ENCODE results near the gene CCDC157. TPM values are rescaled to one million over a fixed set of nuclear protein-coding genes. Genes with fewer than 3 reads are reported as not detected.
A peak's percentile ranks its signal among the peaks of the same experiment; 100 is the strongest.

CCDC157 gene
- polyA plus RNA-seq, 3 donors = 0.50 to 3.7 (median 0.54) TPM

GRCh38 chr22:30390974-30391691 is 34.3 kb downstream of the CCDC157 start:
- Histone ChIP-seq H3K4me1 (ENCODE audit: control insufficient read depth in 1 of 2, insufficient read depth in 2 of 2, low read length in 2 of 2) (peaks cover 7 to 10% of the 10 kb centered on the region in 2 donors), H3K9me3 (replicated peaks in 1 of 2; ENCODE audit: control insufficient read depth in 1 of 2, insufficient read depth in 1 of 2, low read length in 2 of 2) (no peaks in the 10 kb centered on the region), H3K79me2 (ENCODE audit: insufficient read depth, low read length) (no peaks in the 10 kb centered on the region), H3K4me2 (replicated peaks; ENCODE audit: extremely low read depth, low read length, poor library complexity, severe bottlenecking) (no peak overlapping the region), H3K36me3 (replicated peaks in 1 of 2; ENCODE audit: control insufficient read depth in 1 of 2, insufficient read depth in 2 of 2, low read length in 2 of 2) (no peaks in the 10 kb centered on the region), H2AFZ (ENCODE audit: insufficient read depth, low read depth, low read length, poor library complexity, severe bottlenecking) (peak overlapping the region; percentile 37), H3K4me3 (replicated peaks in 1 of 3; ENCODE audit: low read depth in 2 of 3, low read length in 3 of 3) (no peak overlapping the region), H3K27ac (ENCODE audit: low read depth in 1 of 2, low read length in 2 of 2) (no peak overlapping the region), H3K27me3 (ENCODE audit: control insufficient read depth in 2 of 2, insufficient read depth in 2 of 2, low read length in 2 of 2) (peaks cover 6 to 8% of the 10 kb centered on the region in 2 donors), H4K20me1 (ENCODE audit: insufficient read depth, low read length) (no peaks in the 10 kb centered on the region), H3K9ac (ENCODE audit: insufficient read depth, low read length, poor library complexity, severe bottlenecking) (no peak overlapping the region)
- Mint-ChIP-seq H3K27me3 (ENCODE audit: low read depth in 3 of 3) (peaks cover 18 to 22% (median 19%) of the 10 kb centered on the region in 3 donors), H3K36me3 (peaks cover 0 to 1% of the 10 kb centered on the region in 2 donors), H3K4me3 (no peak overlapping the region), H3K4me1 (peaks cover 15% of the 10 kb centered on the region), H3K27ac (peak overlapping the region in 3 of 7 donors; percentile 18 to 55 (median 22)), H3K9me3 (peaks cover 0 to 4% (median 0%) of the 10 kb centered on the region in 7 donors)
- DNase-seq = peak; percentile 62 to 74 (median 73)
- peak; percentile 90 for TF ChIP-seq CTCF (IDR thresholded peaks at IDR 0.05)
- WGBS (ENCODE audit: insufficient coverage) = 71% methylated on average over 1 of the region's 5 CpGs
- intact Hi-C loops (cut with micrococcal nuclease) = loop anchor here (1.0 to 5.0 kb wide), 3 partner anchors 36 to 284 kb away; partner anchors contain the start of gene MTFP1 (in 1 of the 2)

DNA sequence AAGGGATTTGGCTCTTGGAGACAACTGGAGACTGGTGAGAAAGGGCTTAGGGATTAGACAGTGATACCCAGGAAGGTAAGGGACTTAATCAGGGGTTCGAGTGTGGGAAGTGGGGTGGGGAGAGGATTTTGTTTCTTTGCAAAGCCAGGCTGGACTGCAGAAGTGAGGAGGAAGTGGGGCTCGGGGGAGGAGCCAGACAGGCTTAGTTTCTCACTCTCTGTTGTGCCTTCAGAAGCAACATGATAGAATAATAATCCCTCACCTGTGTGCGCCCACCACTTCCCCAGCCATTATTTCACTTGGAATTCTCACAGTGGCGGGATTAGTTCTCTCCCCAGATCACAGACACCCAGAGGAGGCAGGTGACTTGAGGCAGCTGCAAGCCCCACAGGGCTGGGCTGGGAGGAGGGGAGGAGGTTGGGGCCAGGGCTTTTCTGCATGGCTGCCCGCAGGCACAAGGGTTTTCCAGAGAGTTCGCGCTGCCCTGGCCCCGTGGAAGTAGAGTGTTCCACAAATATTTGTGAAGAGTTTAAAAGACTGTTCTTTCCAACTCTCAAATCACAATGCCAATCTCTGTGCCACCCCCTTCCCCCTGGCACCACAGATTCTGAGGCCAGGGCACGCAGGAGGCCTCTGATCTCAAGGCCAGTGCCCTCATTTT is 36.0 kb downstream of the CCDC157 start:
- H3K27ac Mint-ChIP-seq = no peak overlapping the region
- no peak for DNase-seq

More for the DNA sequence above, 36.0 kb downstream of the CCDC157 start:
- peaks cover 0 to 10% (median 2%) of the 10 kb centered on the region in 7 donors for H3K9me3 Mint-ChIP-seq
- H3K79me2 ChIP-seq (ENCODE audit: insufficient read depth, low read length) = no peaks in the 10 kb centered on the region
- no peak overlapping the region for H3K4me3 ChIP-seq (replicated peaks in 1 of 3; ENCODE audit: low read depth in 2 of 3, low read length in 3 of 3)
- H3K27me3 Mint-ChIP-seq (ENCODE audit: low read depth in 3 of 3) = peaks cover 31 to 35% (median 35%) of the 10 kb centered on the region in 3 donors
- no peak for TF ChIP-seq CTCF (IDR thresholded peaks at IDR 0.05)
- H3K4me3 Mint-ChIP-seq = no peak overlapping the region
- 62% methylated on average over 3 of the region's 9 CpGs for WGBS (ENCODE audit: insufficient coverage)
- no peak overlapping the region for H3K4me2 ChIP-seq (replicated peaks; ENCODE audit: extremely low read depth, low read length, poor library complexity, severe bottlenecking)
- no peak overlapping the region for H3K9ac ChIP-seq (ENCODE audit: insufficient read depth, low read length, poor library complexity, severe bottlenecking)
- H3K36me3 Mint-ChIP-seq = peaks cover 2 to 3% of the 10 kb centered on the region in 2 donors
- peaks cover 5 to 9% of the 10 kb centered on the region in 2 donors for H3K4me1 ChIP-seq (ENCODE audit: control insufficient read depth in 1 of 2, insufficient read depth in 2 of 2, low read length in 2 of 2)
- intact Hi-C loops (cut with micrococcal nuclease) = loop anchor here (1.0 to 5.0 kb wide), 3 partner anchors 35 to 285 kb away; partner anchors contain the start of gene MTFP1 (in 1 of the 2)
- no peaks in the 10 kb centered on the region for H3K36me3 ChIP-seq (replicated peaks in 1 of 2; ENCODE audit: control insufficient read depth in 1 of 2, insufficient read depth in 2 of 2, low read length in 2 of 2)
- H3K9me3 ChIP-seq (replicated peaks in 1 of 2; ENCODE audit: control insufficient read depth in 1 of 2, insufficient read depth in 1 of 2, low read length in 2 of 2) = peaks cover 0 to 8% of the 10 kb centered on the region in 2 donors
- H3K27ac ChIP-seq (ENCODE audit: low read depth in 1 of 2, low read length in 2 of 2) = no peak overlapping the region
- peaks cover 21 to 24% of the 10 kb centered on the region in 2 donors for H3K27me3 ChIP-seq (ENCODE audit: control insufficient read depth in 2 of 2, insufficient read depth in 2 of 2, low read length in 2 of 2)
- peak overlapping the region; percentile 43 for H2AFZ ChIP-seq (ENCODE audit: insufficient read depth, low read depth, low read length, poor library complexity, severe bottlenecking)
- H3K4me1 Mint-ChIP-seq = peaks cover 14% of the 10 kb centered on the region
- no peaks in the 10 kb centered on the region for H4K20me1 ChIP-seq (ENCODE audit: insufficient read depth, low read length)
